HepG2 (cell line): Measurements from ENCODE around the gene LRRC45. TPM values are rescaled to one million over a fixed set of nuclear protein-coding genes. Genes with fewer than 3 reads are reported as not detected.

Experiments
- CBX5 ChIP-seq: sonication (generic); formaldehyde crosslinking; IDR thresholded peaks from 2 replicates; pipeline ENCODE4 v1.4.0; 2020; ENCODE audit warnings: missing genetic modification reagents, borderline replicate concordance
- DMAP1 ChIP-seq: IDR thresholded peaks from 2 replicates; pipeline ENCODE4 v1.6.1; 2016
- ESRRA ChIP-seq: sonication (generic); formaldehyde crosslinking; IDR thresholded peaks from 2 replicates; pipeline ENCODE4 v1.5.1; 2020; ENCODE audit warnings: mild to moderate bottlenecking, low read depth, missing genetic modification reagents
- HNRNPUL1 ChIP-seq: fragments of 200-400 bp; formaldehyde crosslinking; IDR thresholded peaks from 2 replicates; pipeline ENCODE4 v1.6.1; 2017; ENCODE audit warnings: low read depth, mild to moderate bottlenecking, low read length, moderate library complexity
- IKZF4 ChIP-seq: sonication (generic); formaldehyde crosslinking; IDR thresholded peaks from 2 replicates; pipeline ENCODE4 v1.5.1; 2020; ENCODE audit warnings: borderline replicate concordance, mild to moderate bottlenecking, low read depth, missing genetic modification reagents; ENCODE audit errors: not compliant biosample characterization
- KLF13 ChIP-seq: sonication (generic); formaldehyde crosslinking; IDR thresholded peaks from 2 replicates; pipeline ENCODE4 v1.4.0; 2020; ENCODE audit warnings: mild to moderate bottlenecking, missing genetic modification reagents
- NFRKB ChIP-seq: fragments of 450-650 bp; IDR thresholded peaks from 2 replicates; pipeline ENCODE4 v1.6.1; 2017
- PHF21A ChIP-seq: sonication (generic); formaldehyde crosslinking; IDR thresholded peaks from 2 replicates; pipeline ENCODE4 v1.5.0; 2020; ENCODE audit warnings: mild to moderate bottlenecking, missing genetic modification reagents
- POLR2AphosphoS2 ChIP-seq: IDR thresholded peaks from 2 replicates; pipeline ENCODE4 v1.6.1; 2011; ENCODE audit warnings: low read depth, low read length, improper control_type of control experiment
- RFX5 ChIP-seq: IDR thresholded peaks from 2 replicates; pipeline ENCODE4 v1.6.1; 2011; ENCODE audit warnings: low read depth, low read length, improper control_type of control experiment
- SNRNP70 ChIP-seq: fragments of 200-400 bp; formaldehyde crosslinking; IDR thresholded peaks from 2 replicates; pipeline ENCODE4 v1.6.1; 2017; ENCODE audit warnings: mild to moderate bottlenecking, low read depth, low read length, moderate library complexity
- ZMYM2 ChIP-seq: sonication (generic); formaldehyde crosslinking; IDR thresholded peaks from 2 replicates; pipeline ENCODE4 v1.8.0; 2022; ENCODE audit warnings: mild to moderate bottlenecking, missing genetic modification reagents
- ZNF225 ChIP-seq: sonication (generic); formaldehyde crosslinking; IDR thresholded peaks from 2 replicates; pipeline ENCODE4 v1.4.0; 2020; ENCODE audit warnings: mild to moderate bottlenecking, missing genetic modification reagents
- ZNF274 ChIP-seq: sonication (generic); formaldehyde crosslinking; IDR thresholded peaks from 2 replicates; pipeline ENCODE4 v1.5.1; 2020; ENCODE audit warnings: mild to moderate bottlenecking, missing genetic modification reagents
- ZNF337 ChIP-seq: sonication (generic); formaldehyde crosslinking; IDR thresholded peaks from 2 replicates; pipeline ENCODE4 v1.5.1; 2020; ENCODE audit warnings: missing genetic modification reagents, low read depth, mild to moderate bottlenecking, borderline replicate concordance
- ZNF552 ChIP-seq: sonication (generic); formaldehyde crosslinking; IDR thresholded peaks from 2 replicates; pipeline ENCODE4 v1.9.0; 2022; ENCODE audit warnings: missing genetic modification reagents, mild to moderate bottlenecking, borderline replicate concordance
- ZNF737 ChIP-seq: sonication (generic); formaldehyde crosslinking; IDR thresholded peaks from 2 replicates; pipeline ENCODE4 v1.5.0; 2020; ENCODE audit warnings: missing genetic modification reagents, mild to moderate bottlenecking, borderline replicate concordance
- polyA plus RNA-seq, 8 experiments: library from polyadenylated mRNA; depleted of rRNA in 3 of 8; stranded (reverse) in 7 of 8; unstranded in 1 of 8; fragments of >200 nt; fragmentation: Illumina TruSeq in 4 of 8; extraction: Trizol in 4 of 8; gene quantifications; 2 replicates each; pipeline versions ENCODE4 v1.2.1 to v1.2.3, GENCODE V29; 2011 to 2016; ENCODE audit warnings: low read depth in 4 of 8, missing spikeins in 1 of 8, mixed read lengths in 1 of 8; ENCODE audit not compliant: insufficient read depth in 1 of 8
- total RNA-seq, 5 experiments: library from RNA; depleted of rRNA; stranded (reverse); fragments of >200 nt; fragmentation: Illumina TruSeq; extraction: Trizol; gene quantifications; 2 replicates each; pipeline ENCODE4 v1.2.3, GENCODE V29; 2016; ENCODE audit warnings: low read depth in 1 of 5
- TF ChIP-seq, protein P1 (sequence below): sonication (generic); formaldehyde crosslinking; IDR thresholded peaks from 2 replicates; pipeline ENCODE4 v1.5.0; 2020; ENCODE audit warnings: missing genetic modification reagents
- TF ChIP-seq, protein P2 (sequence below): sonication (generic); formaldehyde crosslinking; IDR thresholded peaks from 2 replicates; pipeline ENCODE4 v1.4.0; 2020; ENCODE audit warnings: missing genetic modification reagents
- TF ChIP-seq, protein P3 (sequence below): sonication (generic); formaldehyde crosslinking; IDR thresholded peaks from 2 replicates; pipeline ENCODE4 v1.4.0; 2020; ENCODE audit warnings: missing genetic modification reagents, borderline replicate concordance
- TF ChIP-seq, protein P4 (sequence below): sonication (generic); formaldehyde crosslinking; IDR thresholded peaks from 2 replicates; pipeline ENCODE4 v1.8.0; 2022; ENCODE audit warnings: mild to moderate bottlenecking, missing genetic modification reagents; ENCODE audit not compliant: insufficient replicate concordance

The LRRC45 gene
- total and polyA plus RNA-seq, 2 of the 13 experiments (the other 11 are each of a cell fraction or from before 2014, with no cell fraction given) = 11.6 to 48.1 TPM

DNA sequence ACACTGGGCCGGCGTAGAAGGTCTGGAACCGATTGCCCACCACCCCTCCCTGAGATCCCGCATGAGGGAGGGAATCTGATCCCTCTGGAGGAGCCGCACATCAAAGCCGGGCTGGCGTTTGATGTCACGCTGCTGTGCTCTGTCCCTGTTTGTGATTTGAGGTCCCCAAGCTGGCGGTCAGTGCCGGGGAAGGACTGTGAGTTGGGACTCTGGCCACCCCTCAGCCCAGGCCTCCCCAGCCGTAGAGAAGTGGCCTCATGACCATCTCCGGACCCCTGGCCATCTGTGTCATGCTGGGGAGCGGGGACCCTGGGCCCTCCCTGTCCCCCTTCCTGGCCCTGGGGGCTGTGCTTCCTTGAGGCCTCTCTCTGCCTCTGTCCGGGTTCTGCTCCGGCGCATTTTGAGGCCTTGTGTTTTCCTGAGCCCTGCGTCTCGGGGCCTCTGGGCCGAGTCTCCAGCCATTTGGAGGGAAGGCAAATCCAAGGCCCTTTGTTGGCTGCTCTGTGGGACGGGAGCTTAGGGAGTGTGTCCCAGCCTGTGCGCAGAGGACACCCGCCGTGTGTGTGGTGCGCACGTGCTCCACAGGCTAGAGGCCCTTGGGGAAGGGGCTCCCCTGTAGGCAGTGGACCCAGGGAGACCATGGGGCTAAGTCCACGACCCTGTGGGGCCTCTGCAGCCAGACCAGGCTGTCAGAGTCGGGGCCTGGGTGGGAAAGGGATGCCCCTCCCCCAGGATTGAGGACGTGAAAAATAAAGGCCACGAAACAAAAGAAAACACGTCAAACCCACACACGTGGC is 30.6 kb upstream of the LRRC45 start (continued):
- TF ChIP-seq SNRNP70 = no peak
- peak; percentile 95 for TF ChIP-seq ESRRA (CRISPR knock-in tag)
- TF ChIP-seq NFRKB = no peak
- peak; percentile 93 for TF ChIP-seq DMAP1 (CRISPR knock-in tag)
- peak; percentile 98; the same call in 1 of the 2 replicates for TF ChIP-seq ZNF225 (CRISPR knock-in tag)
- peak; percentile 98 for TF ChIP-seq ZNF552 (CRISPR knock-in tag)
- peak; percentile 99 for TF ChIP-seq ZNF274 (CRISPR knock-in tag)
- TF ChIP-seq ZNF337 = peak; percentile 90; the same call in 1 of the 2 replicates
- TF ChIP-seq IKZF4 = peak; percentile 97
- TF ChIP-seq CBX5 (CRISPR knock-in tag) = 0 out of 2 replicates have a peak, but pooled peaks have one; percentile 81
- TF ChIP-seq, protein P1, sequence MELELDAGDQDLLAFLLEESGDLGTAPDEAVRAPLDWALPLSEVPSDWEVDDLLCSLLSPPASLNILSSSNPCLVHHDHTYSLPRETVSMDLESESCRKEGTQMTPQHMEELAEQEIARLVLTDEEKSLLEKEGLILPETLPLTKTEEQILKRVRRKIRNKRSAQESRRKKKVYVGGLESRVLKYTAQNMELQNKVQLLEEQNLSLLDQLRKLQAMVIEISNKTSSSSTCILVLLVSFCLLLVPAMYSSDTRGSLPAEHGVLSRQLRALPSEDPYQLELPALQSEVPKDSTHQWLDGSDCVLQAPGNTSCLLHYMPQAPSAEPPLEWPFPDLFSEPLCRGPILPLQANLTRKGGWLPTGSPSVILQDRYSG = no peak; the same call in none of the 2 replicates
- peak; percentile 97 for TF ChIP-seq ZMYM2 (CRISPR knock-in tag)
- peak; percentile 99 for TF ChIP-seq ZNF737 (CRISPR knock-in tag)
- no peak for TF ChIP-seq KLF13 (CRISPR knock-in tag)
- TF ChIP-seq, protein P2, sequence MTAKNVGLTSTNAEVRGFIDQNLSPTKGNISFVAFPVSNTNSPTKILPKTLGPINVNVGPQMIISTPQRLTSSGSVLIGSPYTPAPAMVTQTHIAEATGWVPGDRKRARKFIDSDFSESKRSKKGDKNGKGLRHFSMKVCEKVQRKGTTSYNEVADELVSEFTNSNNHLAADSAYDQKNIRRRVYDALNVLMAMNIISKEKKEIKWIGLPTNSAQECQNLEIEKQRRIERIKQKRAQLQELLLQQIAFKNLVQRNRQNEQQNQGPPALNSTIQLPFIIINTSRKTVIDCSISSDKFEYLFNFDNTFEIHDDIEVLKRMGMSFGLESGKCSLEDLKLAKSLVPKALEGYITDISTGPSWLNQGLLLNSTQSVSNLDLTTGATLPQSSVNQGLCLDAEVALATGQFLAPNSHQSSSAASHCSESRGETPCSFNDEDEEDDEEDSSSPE (CRISPR knock-in tag) = peak; percentile 93
- TF ChIP-seq, protein P3, sequence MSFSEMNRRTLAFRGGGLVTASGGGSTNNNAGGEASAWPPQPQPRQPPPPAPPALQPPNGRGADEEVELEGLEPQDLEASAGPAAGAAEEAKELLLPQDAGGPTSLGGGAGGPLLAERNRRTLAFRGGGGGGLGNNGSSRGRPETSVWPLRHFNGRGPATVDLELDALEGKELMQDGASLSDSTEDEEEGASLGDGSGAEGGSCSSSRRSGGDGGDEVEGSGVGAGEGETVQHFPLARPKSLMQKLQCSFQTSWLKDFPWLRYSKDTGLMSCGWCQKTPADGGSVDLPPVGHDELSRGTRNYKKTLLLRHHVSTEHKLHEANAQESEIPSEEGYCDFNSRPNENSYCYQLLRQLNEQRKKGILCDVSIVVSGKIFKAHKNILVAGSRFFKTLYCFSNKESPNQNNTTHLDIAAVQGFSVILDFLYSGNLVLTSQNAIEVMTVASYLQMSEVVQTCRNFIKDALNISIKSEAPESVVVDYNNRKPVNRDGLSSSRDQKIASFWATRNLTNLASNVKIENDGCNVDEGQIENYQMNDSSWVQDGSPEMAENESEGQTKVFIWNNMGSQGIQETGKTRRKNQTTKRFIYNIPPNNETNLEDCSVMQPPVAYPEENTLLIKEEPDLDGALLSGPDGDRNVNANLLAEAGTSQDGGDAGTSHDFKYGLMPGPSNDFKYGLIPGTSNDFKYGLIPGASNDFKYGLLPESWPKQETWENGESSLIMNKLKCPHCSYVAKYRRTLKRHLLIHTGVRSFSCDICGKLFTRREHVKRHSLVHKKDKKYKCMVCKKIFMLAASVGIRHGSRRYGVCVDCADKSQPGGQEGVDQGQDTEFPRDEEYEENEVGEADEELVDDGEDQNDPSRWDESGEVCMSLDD (CRISPR knock-in tag) = peak; percentile 96
- no peak for TF ChIP-seq RFX5
- TF ChIP-seq HNRNPUL1 = no peak
- peak; percentile 93 for TF ChIP-seq PHF21A
- TF ChIP-seq, protein P4, sequence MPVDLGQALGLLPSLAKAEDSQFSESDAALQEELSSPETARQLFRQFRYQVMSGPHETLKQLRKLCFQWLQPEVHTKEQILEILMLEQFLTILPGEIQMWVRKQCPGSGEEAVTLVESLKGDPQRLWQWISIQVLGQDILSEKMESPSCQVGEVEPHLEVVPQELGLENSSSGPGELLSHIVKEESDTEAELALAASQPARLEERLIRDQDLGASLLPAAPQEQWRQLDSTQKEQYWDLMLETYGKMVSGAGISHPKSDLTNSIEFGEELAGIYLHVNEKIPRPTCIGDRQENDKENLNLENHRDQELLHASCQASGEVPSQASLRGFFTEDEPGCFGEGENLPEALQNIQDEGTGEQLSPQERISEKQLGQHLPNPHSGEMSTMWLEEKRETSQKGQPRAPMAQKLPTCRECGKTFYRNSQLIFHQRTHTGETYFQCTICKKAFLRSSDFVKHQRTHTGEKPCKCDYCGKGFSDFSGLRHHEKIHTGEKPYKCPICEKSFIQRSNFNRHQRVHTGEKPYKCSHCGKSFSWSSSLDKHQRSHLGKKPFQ = peak; percentile 94
- no peak for TF ChIP-seq POLR2AphosphoS2
